Parathyroid adenoma (tissue), 2 donors: ENCODE measurements around the gene PRIM1.
"Not testable (repeated sequence)": the region's sequence is repeated elsewhere in the genome, so short reads cannot be mapped to it uniquely, and the experiment has no call there.

Experiments
- H2AFZ ChIP-seq: fragments of 300-600 bp; sonication (generic); one replicate; pipeline ENCODE4 v1.7.0; 2017; ENCODE audit warnings: antibody characterized with exemption, mild to moderate bottlenecking
- H3K27ac ChIP-seq: fragments of 300-600 bp; sonication (generic); one replicate; pipeline ENCODE4 v1.7.0; 2017
- H3K27me3 ChIP-seq: fragments of 300-600 bp; sonication (generic); one replicate; pipeline ENCODE4 v1.7.0; 2017; ENCODE audit warnings: low read length; ENCODE audit not compliant: control insufficient read depth, insufficient read depth
- H3K36me3 ChIP-seq: fragments of 300-600 bp; sonication (generic); one replicate; pipeline ENCODE4 v1.7.0; 2017; ENCODE audit warnings: low read length; ENCODE audit not compliant: control insufficient read depth, insufficient read depth
- H3K4me1 ChIP-seq: fragments of 300-600 bp; sonication (generic); one replicate; pipeline ENCODE4 v1.7.0; 2017; ENCODE audit warnings: control low read depth
- H3K4me2 ChIP-seq: fragments of 300-600 bp; sonication (generic); one replicate; pipeline ENCODE4 v1.7.0; 2017; ENCODE audit warnings: low read length
- H3K4me3 ChIP-seq: fragments of 300-600 bp; sonication (generic); one replicate; pipeline ENCODE4 v1.7.0; 2017; ENCODE audit warnings: low read depth, low read length
- H3K79me2 ChIP-seq: fragments of 300-600 bp; sonication (generic); one replicate; pipeline ENCODE4 v1.7.0; 2017; ENCODE audit warnings: control low read depth
- H3K9ac ChIP-seq: fragments of 300-600 bp; sonication (generic); one replicate; pipeline ENCODE4 v1.7.0; 2017; ENCODE audit warnings: mild to moderate bottlenecking
- H3K9me3 ChIP-seq: fragments of 300-600 bp; sonication (generic); one replicate; pipeline ENCODE4 v1.7.0; 2017; ENCODE audit warnings: low read length; ENCODE audit not compliant: control insufficient read depth
- CTCF ChIP-seq: fragments of 300-600 bp; sonication (generic); IDR thresholded peaks from one replicate; pipeline ENCODE4 v1.7.0; 2017; ENCODE audit warnings: antibody characterized with exemption, mild to moderate bottlenecking
- donor health status: primary hyperparathyroidism.

The PRIM1 gene

GRCh38 chr12:56751712-56752598 lies at the start of gene PRIM1:
PRIM1 (minus strand) TSS chr12:56752323; CDS start chr12:56752298, 25 bp downstream.
- no peaks in the 10 kb centered on the region for H3K79me2 ChIP-seq
- no peaks in the 10 kb centered on the region for H3K4me1 ChIP-seq
- peak within 1 kb of the TSS; percentile 91 for H3K4me3 ChIP-seq
- peak within 1 kb of the TSS; percentile 43 for H3K27ac ChIP-seq
- no peaks in the 10 kb centered on the region for H3K36me3 ChIP-seq
- H3K4me2 ChIP-seq: peak within 1 kb of the TSS; percentile 87
- TF ChIP-seq CTCF: peak; percentile 42
- H2AFZ ChIP-seq: peak within 1 kb of the TSS; percentile 93
- no peaks in the 10 kb centered on the region for H3K9me3 ChIP-seq
- H3K27me3 ChIP-seq: no peaks in the 10 kb centered on the region
- no peak within 1 kb of the TSS for H3K9ac ChIP-seq

- Histone ChIP-seq H3K9ac (no peak overlapping the region), H2AFZ (no peak overlapping the region), H3K27ac (no peak overlapping the region), H3K36me3 (no peaks in the 10 kb centered on the region), H3K9me3 (no peaks in the 10 kb centered on the region), H3K4me3 (no peak overlapping the region), H3K4me1 (no peaks in the 10 kb centered on the region), H3K79me2 (no peaks in the 10 kb centered on the region), H3K27me3 (no peaks in the 10 kb centered on the region), H3K4me2 (no peak overlapping the region)
- no peak for TF ChIP-seq CTCF
Observed at GRCh38 chr12:56800221-56800620, 48.1 kb upstream of the PRIM1 start.

- not testable (repeated sequence) for H3K9me3 ChIP-seq, H3K27me3 ChIP-seq, H3K9ac ChIP-seq, H3K4me1 ChIP-seq, H2AFZ ChIP-seq, H3K36me3 ChIP-seq, H3K79me2 ChIP-seq, H3K27ac ChIP-seq, H3K4me2 ChIP-seq, H3K4me3 ChIP-seq
Observed at GRCh38 chr12:56799345-56799744, 47.2 kb upstream of the PRIM1 start.

- not testable (repeated sequence) for H3K4me3 ChIP-seq, H3K79me2 ChIP-seq, H2AFZ ChIP-seq, H3K9ac ChIP-seq, H3K4me1 ChIP-seq, H3K27ac ChIP-seq, H3K4me2 ChIP-seq, H3K36me3 ChIP-seq, H3K9me3 ChIP-seq, H3K27me3 ChIP-seq
Observed at GRCh38 chr12:56795791-56796190, 43.7 kb upstream of the PRIM1 start.

GRCh38 chr12:56795046-56795562 lies 43.0 kb upstream of the PRIM1 start:
- not testable (repeated sequence) for H3K4me2 ChIP-seq, H3K9ac ChIP-seq, H3K9me3 ChIP-seq, H2AFZ ChIP-seq, H3K27me3 ChIP-seq, H3K4me3 ChIP-seq, H3K36me3 ChIP-seq, H3K4me1 ChIP-seq, H3K79me2 ChIP-seq, H3K27ac ChIP-seq

GRCh38 chr12:56793124-56793523 lies 41.0 kb upstream of the PRIM1 start:
- not testable (repeated sequence) for H3K9me3 ChIP-seq, H3K4me3 ChIP-seq, H3K9ac ChIP-seq, H3K27me3 ChIP-seq, H2AFZ ChIP-seq, H3K36me3 ChIP-seq, H3K4me1 ChIP-seq, H3K4me2 ChIP-seq, H3K27ac ChIP-seq, H3K79me2 ChIP-seq
